K562 (cell line): ENCODE measurements around the gene AAK1.

Source experiments
- CBX1 ChIP-seq: sonication (generic); IDR thresholded peaks from 2 replicates; pipeline ENCODE4 v1.6.1; 2016; ENCODE audit warnings: antibody characterized with exemption, low read depth, mild to moderate bottlenecking
- EGR1 ChIP-seq: fragments of 450-650 bp; conservative IDR thresholded peaks from 2 replicates; pipeline ENCODE4 v1.6.1; 2017; ENCODE audit warnings: mild to moderate bottlenecking
- RAD21 ChIP-seq, 2 experiments: fragments of 250-450 bp in 1 of 2; fragments of 450-650 bp in 1 of 2; sonication (Bioruptor Pico) in 1 of 2; formaldehyde crosslinking in 1 of 2; IDR thresholded peaks in 1 of 2; conservative IDR thresholded peaks in 1 of 2; 2 replicates each; pipeline versions ENCODE4 v1.4.0 to v1.8.0; 2020 to 2022; ENCODE audit warnings: mild to moderate bottlenecking in 2 of 2, moderate library complexity in 1 of 2
- TCF7L2 ChIP-seq: fragments of 150-350 bp; IDR thresholded peaks from 2 replicates; pipeline ENCODE4 v1.6.1; 2016; ENCODE audit warnings: low read depth, mild to moderate bottlenecking, low read length, moderate library complexity
- ZNF347 ChIP-seq: fragments of 450-650 bp; formaldehyde crosslinking; IDR thresholded peaks from 2 replicates; pipeline ENCODE4 v1.4.0; 2020; ENCODE audit warnings: low read depth, mild to moderate bottlenecking, moderate library complexity
- ZNF436 ChIP-seq: fragments of 250-450, 450-650 bp; sonication (Bioruptor Pico); formaldehyde crosslinking; IDR thresholded peaks from 2 replicates; pipeline ENCODE4 v1.7.0; 2020; ENCODE audit warnings: mild to moderate bottlenecking
- ZNF717 ChIP-seq: fragments of 250-450 bp; sonication (Bioruptor Pico); IDR thresholded peaks from 2 replicates; pipeline ENCODE4 v1.5.0; 2021
- ZZZ3 ChIP-seq: fragments of 450-650 bp; IDR thresholded peaks from 2 replicates; pipeline ENCODE4 v1.6.1; 2016; ENCODE audit warnings: antibody characterized with exemption, mild to moderate bottlenecking, moderate library complexity

- TF ChIP-seq ZNF717 (CRISPR knock-in tag), result no peak
- no peak for TF ChIP-seq RAD21 (CRISPR knock-in tag; conservative IDR thresholded peaks at IDR 0.05 in 1 of 2, IDR thresholded peaks at IDR 0.05 in 1 of 2)
- no peak for TF ChIP-seq ZNF436 (CRISPR knock-in tag)
- TF ChIP-seq EGR1, result no peak
- TF ChIP-seq CBX1, result no peak
- TF ChIP-seq ZNF347 (CRISPR knock-in tag), result no peak
- TF ChIP-seq ZZZ3, result no peak
- TF ChIP-seq TCF7L2, result no peak
Observed at GRCh38 chr2:69692424-69692823, 48.9 kb upstream of the AAK1 start.
